HG02884 (cell line): ENCODE results near the gene LRP1B.

Experiments used
- ATAC-seq: cut with Tn5 transposase; IDR thresholded peaks from one replicate; pipeline ENCODE4 v1.9.1; 2021; ENCODE audit warnings: mild to moderate bottlenecking, moderate library complexity; ENCODE audit not compliant: unreplicated experiment

The LRP1B gene

DNA sequence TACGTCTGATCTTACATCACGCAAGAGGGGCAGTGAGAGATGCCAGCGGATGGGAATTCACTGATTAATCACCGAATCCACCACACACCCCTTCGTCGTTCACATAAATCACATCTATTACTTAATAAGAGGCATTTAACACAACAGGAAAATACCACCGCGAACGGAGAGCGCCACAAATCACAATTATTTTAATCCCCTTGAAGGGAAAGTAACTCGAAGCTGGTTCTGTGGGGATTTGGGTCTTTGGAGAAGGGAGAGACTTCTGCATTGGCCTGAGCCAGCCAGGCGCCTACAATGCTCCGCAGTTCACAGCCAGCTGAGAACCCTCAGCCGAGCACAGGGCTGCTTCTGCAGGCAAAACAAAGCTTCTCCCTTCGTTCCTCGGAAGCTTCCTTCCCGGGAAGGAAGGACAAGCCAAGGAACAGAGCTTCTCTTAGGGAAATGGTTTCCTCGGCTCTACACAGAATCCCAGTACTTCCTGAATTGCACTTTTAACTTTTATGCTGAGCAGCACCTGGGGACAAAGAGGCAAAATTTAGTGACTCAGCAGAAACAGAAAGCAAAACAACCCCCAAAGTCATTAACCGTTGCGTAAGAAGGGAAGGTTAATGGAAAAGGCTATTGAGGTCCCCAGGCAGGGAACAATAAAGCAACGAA is at the start of gene LRP1B:
Gene LRP1B (minus strand): TSS at position 7 of the 660 bp plus-strand sequence. CDS start 287 bp downstream, outside the sequence.
- peak; percentile 42 for ATAC-seq

GRCh38 chr2:142179686-142180085 is 48.9 kb upstream of the LRP1B start:
- ATAC-seq, result no peak

- no peak for ATAC-seq
Observed at GRCh38 chr2:142178604-142179003, 47.8 kb upstream of the LRP1B start.

- no peak for ATAC-seq
Observed at GRCh38 chr2:142176941-142177340, 46.1 kb upstream of the LRP1B start.

- no peak for ATAC-seq
Observed at GRCh38 chr2:142175813-142176338, 45.1 kb upstream of the LRP1B start.

- no peak for ATAC-seq
Observed at GRCh38 chr2:142174176-142174575, 43.4 kb upstream of the LRP1B start.

DNA sequence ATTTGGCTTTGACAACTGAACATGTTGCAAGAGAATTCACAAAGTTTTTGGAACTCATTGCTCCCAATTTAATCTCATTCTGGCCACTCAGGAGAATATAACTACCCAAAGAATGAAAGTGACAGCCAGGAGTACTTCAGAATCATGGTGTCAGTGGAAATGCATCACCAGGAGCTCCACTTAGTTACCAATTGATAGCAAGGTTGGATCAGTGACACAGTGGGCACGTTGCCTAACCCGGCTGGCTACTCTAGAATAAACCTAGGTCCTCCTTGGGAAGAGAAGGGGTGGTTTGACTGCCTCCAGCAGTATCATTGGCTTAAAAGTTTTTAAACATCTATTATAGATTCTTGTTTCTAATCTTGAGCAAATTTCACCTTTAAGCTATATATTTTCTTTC is 40.0 kb upstream of the LRP1B start:
- ATAC-seq, result no peak

GRCh38 chr2:142165790-142166189 is 35.0 kb upstream of the LRP1B start:
- ATAC-seq, result peak; percentile 98

DNA sequence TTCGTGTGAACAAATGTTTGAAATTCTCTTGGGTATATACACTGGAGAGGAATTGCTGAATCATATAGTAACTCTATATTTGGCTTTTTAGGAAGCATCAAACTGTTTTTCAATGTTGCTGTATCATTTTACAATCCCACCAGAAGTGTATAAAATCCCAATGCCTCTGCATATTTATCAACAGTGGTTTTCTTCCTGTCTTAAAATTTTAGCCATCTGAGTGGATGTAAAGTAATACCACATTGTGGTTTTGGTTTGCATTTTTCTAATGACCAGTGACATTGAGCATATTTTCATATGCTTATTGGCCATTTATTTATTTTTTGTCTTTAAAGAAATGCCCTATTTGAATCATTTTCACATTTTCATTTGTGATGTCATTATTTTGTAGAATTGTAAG is 22.8 kb upstream of the LRP1B start:
- no peak for ATAC-seq

DNA sequence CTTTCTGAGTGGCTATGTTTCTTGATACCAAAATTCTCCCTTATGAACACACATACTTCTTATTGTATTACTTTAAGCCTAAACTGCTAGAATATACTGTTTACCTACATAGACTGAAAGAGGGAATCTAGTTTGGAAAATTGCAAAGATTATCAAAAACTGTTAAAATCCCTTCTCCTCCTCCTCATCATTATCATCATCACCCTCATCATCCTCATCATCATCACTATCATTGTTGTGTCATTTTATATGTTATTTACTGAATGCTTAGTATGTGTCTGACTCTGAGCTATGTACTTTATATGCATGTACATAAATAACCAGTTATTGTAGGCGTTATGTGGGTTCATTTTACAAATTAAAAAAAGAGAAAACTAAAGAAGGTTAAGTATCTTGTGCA is 19.6 kb upstream of the LRP1B start:
- ATAC-seq, result no peak

- ATAC-seq, result no peak
Observed at GRCh38 chr2:142144547-142144946, 13.7 kb upstream of the LRP1B start.

GRCh38 chr2:142142595-142142994 is 11.8 kb upstream of the LRP1B start:
- no peak for ATAC-seq

GRCh38 chr2:142140434-142140845 is 9.6 kb upstream of the LRP1B start:
- ATAC-seq, result no peak

DNA sequence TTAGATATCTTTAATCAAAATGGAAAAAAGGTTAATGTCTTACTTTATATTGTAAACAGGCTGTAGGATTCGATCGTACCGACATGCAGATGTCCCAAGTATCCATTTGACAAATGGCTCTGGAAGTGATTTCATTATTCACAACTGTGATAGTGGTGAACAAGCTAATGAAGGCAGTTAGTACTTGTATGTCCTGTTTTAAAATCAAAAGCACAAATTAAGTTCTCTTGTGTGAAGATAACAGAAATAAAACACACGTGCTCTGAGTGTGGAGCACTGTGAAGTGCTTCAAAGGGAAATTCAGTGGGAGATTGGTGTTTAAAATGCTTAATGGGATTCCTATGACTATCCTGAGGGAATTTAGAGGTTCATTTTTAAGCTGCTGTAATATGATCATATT is 8.6 kb upstream of the LRP1B start:
- no peak for ATAC-seq

GRCh38 chr2:142136571-142136970 is 5.8 kb upstream of the LRP1B start:
- no peak for ATAC-seq

- ATAC-seq, result no peak
Observed at GRCh38 chr2:142134911-142135310, 4.1 kb upstream of the LRP1B start.

DNA sequence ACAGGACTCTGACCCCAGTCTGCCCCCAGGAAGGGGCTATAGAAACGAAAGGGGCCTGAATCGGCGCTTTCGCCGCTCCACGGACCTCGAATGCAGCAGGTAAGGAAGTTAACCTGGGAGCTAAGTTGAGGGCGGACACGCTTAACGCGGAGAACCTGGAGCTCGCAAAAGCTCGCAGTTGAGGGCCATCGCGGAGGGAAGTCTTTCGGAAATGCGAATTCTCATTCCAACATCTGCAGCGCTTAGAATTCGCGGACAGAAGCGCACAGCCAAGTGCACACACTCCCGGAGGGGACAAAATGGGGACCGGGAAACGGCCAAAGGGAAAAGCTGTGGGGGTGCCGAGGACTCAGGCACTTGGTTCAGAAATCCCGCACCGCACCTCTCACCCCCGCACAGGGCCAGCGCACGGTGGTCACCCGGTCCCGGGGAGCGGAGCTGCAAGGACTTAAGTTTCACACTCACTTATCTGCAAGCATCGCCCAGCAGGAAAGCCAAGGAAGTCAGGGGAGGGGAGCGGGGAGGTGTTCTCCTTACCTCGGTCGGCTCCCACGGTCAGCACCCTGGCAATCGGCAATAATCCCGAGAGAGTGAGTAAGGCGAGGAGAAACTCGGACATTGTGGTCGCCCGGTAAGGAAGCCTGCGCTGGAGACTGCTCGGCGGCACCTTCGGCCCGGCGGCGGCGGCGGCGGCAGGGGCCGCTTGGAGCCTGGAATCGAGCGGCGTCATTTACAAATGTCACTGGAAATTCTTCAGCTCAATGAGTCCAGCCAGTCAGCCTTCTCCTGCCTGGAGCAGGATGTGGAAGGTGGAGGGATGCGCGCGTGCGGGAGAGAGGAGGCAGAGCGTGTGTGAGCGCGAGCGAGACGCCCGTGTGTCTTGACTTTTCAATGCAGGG is 456 bp downstream of the LRP1B start:
- peak; percentile 34 for ATAC-seq

DNA sequence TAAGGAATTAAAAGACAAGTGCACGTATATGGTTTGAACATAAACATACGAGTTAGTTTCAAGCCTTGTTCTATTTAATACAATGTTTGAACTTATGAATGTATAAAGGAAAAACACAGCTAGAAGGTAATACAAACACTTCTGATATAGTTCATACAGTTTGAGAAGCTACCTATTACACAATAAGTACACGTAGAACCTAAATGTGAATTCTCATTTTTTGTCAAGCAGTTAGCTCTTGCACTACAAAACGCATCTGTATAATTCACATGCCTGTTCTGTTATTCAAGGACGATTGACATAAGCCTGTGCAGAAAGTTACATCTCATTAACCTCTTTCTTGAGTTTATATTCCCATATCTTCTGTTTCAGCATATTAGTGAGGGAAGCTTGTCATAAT is 2.7 kb downstream of the LRP1B start:
- no peak for ATAC-seq

DNA sequence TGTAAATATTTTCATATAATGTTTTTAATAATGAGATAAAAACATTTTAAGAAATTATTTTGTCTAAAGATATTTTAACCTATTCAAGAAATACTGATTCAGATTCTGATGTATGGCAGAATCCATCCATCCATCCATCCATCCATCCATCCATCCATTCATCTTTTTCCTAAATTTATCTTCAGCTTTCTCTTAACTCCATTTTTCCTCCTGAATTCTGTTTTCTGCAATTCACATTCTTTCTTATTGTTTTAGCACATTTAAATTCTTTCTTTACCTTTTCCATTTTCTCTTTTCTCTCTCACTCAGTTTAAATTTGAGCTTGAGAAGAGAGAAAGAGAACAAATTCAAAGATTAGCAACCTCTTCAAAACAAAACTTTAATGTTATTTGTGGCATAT is 3.6 kb downstream of the LRP1B start:
- no peak for ATAC-seq

- ATAC-seq, result no peak
Observed at GRCh38 chr2:142124706-142125105, 6.1 kb downstream of the LRP1B start.

DNA sequence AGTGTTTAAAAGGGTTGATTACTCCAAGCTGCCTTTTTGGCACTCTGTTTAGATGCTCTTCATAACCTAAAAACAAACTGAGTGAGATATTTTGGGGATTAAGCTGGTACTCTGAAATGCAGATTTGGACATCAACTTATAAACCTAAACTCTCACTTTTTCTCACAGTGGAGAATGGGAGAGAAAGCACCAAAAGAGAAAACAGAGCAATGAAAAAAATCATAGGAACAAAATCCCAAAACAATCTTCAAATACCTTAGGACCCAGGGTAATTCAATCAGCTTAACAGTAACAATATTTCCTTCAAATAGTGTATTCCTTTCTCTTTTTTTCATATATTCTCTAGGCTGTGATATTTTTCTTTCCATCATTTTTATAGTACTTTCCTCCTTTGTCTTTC is 11.5 kb downstream of the LRP1B start:
- no peak for ATAC-seq

DNA sequence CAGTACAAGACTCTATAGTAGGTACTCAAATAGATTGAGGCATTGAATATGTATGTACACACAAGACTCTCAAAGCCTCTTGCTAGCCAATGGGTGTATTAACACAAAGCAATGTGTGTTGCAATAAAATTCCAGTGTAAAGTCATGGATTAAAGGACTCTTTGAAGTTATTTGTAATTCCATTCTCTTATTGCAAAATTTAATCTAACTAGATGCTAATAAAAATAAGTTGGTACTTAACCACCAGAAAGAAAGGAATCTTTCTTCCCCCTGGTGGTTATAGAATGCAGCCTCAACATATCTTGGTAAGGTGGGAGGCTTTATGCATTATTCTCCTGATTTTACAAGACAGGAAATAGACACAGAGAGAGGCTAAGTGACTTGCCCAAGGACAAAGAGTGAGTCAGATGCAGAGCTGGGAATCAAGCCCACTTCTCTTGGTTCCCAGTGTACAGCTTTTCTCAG is 18.0 kb downstream of the LRP1B start:
- no peak for ATAC-seq
